NCI-H146 (cell line): ENCODE measurements around the gene TLCD5.

Experiments
- DNase-seq: peaks from one replicate; lab custom pipeline; 2025; lab: John Stamatoyannopoulos, UW

TLCD5 gene

DNA sequence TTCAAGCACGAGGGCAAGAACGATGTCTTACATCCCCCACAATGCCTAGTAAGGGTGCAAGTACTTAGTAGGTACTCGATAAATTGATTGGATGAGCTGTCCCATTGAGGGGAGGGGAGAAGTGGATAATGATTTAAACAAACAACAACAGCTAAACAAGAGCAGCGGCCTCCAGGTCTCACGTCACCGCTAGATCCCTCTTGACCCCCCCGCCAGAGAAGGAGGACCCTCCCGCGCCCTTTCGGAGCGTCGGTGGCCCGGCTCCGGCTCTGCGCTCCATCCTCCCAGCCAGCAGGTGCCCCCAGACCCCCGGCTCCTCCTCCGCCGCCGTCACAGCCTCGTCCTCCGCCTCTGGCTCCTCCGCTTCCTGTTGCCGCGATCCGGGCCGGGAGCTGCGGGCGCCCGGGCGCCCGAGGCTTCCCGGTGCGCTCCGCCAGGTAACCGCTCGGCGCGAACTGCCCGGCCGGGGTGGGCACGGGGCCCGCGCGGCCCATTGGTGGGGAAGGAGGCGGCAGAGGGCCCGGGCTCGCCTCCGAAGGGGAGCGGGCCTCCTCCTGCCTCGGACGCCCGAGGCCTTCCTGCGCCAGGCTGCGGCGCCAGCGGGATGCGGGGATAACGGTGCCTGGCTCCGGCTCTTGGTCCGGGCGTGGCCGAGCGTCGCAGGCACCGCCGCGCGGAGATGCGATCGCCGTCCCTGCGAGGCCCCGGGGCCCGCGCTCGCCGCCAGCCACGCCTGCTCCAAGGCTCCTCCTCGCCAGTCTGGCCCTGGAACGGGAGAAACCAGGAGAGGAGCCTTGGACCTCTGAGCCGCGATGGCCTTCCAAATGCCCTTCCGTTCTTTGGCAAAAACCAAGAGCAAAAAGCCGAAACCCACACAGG is at the start of gene TLCD5:
Gene TLCD5 (plus strand): TSS at position 368 of the 879 bp plus-strand sequence. CDS start 2,143 bp downstream, outside the sequence.
- peak; percentile 89 for DNase-seq

DNA sequence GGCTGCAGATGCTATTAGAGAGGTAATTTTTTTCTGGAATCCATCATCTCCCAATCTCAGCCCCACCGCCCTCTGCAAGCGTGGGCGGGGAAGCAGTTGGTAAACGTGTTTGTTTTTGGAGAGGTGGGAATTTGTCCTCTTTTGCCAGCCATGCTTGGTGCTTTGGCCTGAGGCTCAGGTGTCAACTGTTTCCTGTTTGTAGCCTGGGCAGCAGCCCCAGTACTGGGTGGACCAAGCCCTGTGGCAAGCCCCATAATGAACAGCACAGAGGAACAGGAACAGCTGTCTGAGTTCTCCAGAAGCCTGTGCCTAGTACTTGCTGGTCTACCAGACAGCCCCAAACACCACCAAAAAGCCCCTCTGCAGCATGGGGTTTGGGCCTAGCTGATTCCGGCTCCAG is 45.6 kb upstream of the TLCD5 start:
- DNase-seq = no peak

DNA sequence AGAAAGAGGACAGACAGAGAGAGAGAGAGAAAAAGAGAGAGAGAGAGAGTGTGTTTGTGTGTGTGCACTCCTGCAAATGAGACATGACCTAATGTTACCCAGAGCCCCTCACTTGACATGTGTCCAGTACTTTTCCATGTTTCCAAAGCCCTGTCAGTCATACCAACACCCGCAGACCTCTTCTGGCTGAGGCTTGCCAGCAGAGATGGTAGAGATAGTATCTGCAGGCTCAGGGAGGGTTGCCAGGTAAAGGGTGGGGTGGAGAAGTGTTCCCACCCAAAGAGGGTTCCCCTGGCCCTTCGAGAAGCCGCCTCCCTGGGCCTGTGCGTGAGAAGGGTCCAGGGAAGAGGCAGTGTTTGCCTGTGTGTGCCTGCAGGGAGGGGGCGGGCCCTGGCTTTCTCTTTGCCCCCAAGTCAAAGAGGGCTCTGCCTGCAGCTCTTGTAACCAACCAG is 44.5 kb upstream of the TLCD5 start:
- no peak for DNase-seq

DNA sequence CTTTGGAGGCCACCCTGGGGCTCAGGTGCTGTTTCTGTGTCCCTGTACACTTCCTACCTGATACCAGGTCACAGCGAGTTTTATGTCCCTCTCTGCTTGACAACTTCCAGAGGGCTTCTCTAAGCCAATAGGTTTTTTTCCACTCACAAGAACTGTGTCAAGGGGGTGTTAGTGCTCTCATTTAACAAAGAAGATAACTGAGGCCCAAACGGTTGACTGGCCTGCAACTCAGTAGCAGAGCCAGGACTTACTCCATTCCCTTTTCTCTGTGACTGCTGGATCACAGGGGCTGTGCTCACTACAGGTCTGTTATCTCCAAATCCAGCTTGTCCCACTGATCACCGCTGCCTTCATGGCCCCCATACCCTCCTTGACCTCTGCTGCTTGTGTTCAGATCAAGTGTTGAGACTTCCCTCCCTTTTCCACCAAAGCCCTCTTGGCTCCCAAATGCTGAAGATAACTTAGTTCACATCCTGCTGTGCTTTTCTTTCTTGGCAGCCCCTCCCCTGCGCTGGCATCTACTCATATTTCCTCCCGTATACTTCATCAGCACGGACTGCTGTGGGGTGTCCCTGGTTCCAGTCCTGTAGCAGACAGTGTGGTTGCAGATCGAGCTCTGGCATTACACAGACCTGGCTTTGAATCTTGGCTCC is 43.8 kb upstream of the TLCD5 start:
- no peak for DNase-seq

DNA sequence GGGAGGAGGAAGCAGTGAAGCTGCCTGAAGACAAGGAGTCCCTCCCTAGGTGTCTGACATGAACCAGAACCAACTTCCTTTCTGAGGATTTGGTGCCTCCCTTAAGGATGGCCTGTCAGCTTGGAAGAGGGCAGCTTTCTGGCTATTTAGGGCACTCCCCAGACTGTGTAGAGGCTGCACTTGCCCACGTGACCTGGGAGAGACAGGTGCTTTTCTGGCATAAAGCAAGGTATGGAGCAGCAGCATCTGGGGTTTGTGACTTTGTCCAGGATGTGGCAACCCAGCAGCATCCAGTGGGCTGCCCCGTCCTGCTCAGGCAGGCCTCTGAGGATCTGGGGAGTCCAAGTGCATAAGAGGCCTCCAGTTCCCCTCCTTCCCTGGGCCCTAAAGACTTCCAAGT is 42.0 kb upstream of the TLCD5 start:
- DNase-seq = no peak

DNA sequence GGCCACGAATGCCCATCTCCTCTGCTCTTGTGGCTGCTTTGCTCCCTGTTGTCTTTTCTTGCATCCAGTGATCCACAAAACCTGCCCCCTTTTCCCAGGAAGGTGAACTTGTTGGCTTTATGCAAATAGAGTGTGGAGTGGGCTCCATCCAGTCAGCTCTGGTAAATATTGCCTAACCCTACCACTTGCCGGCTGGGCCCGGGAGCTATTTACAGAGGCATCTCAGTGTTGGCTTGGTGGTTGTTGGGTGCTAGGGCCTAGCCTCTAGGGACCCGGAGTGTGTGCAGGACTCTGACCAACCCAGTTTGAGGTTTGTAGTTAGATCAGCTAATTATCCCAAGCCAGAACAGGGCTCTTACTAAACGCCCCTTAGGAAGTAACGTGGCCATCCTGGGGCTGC is 40.8 kb upstream of the TLCD5 start:
- no peak for DNase-seq

DNA sequence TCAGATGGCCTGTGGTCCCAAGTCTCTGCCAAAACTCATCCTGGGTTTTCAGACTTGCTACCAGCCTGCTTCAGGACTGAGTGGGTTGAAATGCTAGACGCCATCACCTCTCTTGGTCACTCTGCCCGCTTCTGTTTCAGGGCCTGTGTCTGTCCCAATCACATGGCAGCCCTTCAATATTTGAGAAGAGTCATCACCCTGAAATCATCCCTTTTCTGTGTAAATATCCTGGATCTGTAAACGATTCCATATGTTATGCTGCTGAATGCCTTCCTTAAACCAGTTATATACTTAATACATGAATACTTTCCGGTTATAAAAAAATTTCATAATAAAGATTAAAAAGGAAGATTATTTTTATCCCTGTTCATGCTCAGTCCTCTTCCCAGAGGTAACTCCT is 39.8 kb upstream of the TLCD5 start:
- DNase-seq = no peak

DNA sequence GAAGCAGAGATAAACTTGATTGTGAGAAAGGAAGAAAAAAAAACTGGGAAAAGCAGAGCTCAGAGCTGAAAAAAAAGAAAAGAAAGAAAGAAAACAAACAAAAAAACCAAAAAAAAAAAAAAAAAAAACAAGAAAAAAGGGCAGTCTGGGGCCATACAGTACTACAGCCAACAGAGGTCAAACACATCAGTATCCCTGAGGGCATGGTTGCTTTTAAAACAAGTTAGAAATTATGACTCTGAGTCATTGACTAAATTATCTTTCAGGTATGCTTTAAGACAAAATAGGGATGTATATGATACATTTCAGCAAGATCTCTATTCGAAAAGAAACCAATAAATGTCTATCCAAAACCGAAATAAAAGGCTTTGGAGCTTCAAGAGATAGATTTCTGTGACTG is 37.1 kb upstream of the TLCD5 start:
- no peak for DNase-seq

DNA sequence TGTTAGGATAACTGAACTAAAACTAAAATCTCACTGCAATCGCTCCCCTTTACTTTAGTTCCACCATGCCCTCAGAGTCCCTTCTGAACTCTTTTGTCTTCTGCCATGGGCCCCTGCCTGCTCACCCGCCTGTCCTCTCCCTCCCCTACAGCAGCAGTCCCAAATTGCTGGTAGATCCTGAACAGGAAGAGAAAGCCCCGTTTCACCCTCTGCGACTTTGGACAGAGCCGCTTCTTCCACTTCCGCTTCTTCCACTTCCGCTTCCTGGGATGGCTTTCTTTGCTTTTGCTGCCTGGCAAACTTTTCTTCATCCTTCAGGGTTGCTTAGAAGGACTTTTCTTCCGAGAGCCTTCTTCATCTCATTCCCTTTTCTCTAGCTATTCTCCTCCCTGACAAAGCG is 35.7 kb upstream of the TLCD5 start:
- no peak for DNase-seq

DNA sequence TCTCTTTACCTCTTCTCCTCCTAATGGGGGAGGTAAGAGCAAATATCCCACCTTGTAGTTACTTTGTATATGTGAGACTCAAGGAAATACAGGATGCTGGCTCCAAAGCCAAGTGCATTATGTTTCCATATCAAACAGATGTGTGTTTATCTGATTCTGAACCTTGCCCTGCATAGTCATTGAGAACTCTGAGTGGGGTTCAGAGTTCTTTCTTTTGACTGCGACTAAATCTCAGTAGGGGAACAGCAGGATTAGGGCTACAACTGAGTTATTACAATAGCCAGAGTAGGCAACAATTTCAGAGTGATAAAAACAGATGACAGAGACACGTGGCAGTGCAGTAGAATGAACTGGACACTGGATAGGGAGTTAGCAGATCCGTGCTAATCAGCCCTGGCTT is 34.1 kb upstream of the TLCD5 start:
- DNase-seq = no peak

DNA sequence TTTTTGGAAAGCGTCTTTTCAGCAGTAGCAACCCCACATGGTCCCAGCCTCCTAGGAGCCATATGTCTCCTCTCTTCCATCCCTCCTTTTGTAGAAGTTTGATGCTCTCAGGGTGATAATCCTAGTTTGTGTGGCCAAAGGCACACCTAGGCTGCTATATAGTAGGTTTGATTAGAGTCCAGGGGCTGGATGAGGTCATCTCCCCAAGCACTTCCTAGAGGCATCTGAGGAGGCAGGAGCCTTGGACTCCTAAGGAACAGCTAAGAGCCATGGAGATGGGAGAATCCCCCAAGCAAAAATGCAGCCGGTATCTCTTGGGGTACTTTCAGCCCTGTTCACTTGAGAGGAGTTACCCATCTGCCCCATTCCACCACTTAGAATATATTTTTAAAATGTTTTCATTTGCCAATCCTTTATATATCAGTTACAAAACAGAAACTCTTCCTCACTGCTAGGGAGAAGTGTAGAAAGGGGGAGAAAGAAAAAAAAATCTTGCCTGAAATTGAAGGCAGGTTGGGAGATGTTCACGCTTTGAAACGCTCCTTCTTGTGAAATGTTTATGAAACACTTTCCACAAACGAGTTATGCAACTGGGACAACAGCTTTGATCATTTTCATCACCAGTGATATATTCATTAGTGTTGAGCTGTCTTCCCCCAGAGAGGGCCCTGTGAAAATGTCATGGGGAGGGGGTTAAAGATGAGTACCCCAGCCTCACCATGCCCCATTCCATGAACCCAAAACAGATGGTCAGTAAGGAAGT is 31.9 kb upstream of the TLCD5 start:
- no peak for DNase-seq

DNA sequence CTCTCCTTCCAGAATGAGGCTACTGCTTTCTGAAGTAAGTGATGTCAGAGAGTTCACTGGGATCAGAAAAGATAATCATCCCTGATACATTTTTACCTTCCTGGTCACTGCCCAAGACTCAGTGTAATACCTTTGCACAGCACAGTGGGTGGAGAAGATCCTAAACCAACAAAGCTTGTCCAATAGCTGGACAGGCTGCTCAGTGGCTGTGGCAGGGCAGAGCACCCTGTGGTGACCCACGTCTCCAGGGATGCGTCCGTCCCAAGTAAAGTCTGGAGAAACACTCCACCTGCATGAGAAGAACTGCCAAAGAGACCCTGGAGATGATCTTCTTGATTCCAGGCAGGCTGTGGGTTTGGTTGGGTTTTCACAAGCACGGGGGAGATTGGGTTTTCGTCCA is 31.0 kb upstream of the TLCD5 start:
- no peak for DNase-seq

DNA sequence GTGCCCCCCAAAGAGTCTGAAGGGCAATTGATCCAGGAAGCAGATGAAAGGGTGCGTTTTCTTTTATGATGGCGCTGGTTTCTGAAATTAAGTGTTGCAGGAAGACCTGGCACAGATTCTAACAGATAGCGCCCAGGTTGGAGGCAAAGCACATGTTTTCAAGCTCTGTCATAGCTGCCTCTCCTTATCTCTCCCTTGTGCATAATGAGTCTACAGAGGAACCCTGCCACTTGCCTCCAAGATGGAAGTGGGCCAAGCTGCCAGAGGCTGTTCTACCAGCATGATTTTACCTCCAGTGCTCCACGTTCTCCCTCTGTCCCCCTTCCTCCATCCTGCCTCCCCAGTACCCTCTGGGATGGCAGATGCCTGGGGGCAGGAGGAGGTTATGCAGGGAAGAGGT is 30.0 kb upstream of the TLCD5 start:
- no peak for DNase-seq

DNA sequence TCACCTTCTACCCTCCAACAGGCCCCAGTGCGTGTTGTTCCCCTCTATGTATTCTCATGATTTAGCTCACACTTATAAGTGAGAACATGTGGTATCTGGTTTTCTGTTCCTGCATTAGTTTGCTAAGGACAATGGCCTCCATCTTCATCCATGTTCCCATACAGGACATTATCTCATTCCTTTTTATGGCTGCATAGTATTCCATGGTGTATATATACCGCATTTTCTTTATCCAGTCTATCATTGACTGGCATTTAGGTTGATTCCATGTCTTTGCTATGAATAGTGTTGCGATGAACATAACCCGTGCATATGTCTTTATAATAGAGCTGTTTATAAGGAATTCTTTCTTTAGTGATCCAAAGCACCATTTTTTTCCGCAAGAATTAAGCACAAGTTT is 28.5 kb upstream of the TLCD5 start:
- DNase-seq = no peak

DNA sequence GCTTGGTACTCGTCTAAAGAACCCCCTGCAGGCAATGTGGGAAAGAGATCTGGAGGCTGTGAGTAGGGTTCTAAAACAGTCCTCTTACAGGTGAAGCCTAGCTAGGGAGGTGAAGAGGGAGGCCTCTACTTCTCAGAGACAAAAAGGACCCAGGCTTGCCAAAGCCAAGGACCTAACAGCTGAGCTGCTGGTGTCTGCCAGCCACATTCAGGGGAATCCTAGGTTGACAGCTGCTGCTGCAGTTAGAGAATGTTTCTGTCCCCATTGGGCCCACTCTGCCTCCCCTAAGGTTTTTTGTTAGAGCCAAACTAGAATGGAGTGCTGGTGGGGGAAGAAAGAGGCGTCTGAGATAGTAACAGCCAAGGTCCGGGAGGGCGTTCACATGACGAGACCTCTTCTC is 26.6 kb upstream of the TLCD5 start:
- DNase-seq = no peak

DNA sequence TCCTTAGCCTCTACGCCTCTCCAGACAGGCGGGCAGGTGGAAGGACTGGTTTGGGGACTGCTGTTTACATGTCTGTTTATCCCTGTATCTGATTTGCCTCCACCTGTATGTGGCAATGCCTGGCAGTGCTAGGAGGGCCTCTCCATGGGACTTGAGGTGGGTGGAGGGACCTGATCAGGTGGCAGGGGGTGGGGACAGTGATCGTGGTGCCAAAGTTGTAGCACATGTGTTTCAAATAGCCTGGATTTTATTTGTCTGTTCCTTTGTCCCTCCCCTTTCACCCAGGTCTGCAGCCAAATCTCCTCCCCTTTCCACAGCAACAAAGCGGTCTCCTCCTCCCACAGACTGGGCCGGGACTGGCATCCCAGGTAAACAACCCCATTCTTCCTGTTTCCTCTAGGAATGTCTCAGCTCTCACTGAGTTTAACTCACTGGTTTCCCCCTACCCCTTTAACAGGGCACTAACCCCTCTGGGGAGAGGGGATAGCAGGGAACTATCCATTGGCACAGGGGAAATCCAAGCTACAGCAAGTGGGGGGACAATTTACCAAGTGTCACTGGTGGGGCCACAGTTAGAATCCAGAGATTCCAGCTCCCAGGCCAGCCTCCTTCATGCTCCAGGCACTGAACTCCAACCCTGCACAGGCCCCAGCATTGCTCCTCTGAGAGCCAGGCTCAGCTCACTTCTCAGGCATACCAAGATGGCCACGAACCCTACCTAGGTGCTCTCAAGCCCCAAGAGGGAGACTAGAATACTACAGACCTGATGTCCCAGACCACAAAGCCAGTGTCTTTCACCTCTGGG is 22.9 kb upstream of the TLCD5 start:
- DNase-seq = no peak

DNA sequence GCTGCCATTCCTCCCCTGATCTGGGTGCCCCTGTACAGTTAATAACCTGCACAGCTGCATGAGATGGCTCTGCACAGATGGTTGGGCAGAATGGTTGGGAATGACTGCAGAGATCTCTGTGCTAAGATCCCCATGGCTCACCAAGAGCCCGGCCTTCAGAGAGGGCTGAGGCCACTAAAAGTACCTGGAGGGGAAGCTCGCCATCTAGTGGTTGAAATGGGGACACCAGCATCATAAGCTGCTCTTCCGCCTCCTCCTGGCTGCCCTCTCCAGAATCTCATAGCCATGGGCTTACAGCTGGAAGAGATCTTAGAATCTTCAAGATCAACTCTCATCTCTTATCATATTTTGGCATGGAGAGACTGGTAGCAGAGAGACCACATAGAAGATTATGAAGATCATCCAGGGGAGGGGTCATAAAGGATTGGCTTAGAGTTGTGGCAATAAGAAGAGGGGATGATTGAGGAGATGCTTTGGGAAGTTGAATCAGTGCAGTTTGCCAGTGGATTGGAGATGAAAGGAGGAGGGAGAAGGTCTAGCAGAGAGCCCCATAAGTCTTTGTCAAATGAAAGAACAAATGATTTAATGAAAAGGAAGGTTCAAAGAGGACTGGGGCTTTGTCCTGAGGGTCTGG is 22.0 kb upstream of the TLCD5 start:
- DNase-seq = peak; percentile 67

DNA sequence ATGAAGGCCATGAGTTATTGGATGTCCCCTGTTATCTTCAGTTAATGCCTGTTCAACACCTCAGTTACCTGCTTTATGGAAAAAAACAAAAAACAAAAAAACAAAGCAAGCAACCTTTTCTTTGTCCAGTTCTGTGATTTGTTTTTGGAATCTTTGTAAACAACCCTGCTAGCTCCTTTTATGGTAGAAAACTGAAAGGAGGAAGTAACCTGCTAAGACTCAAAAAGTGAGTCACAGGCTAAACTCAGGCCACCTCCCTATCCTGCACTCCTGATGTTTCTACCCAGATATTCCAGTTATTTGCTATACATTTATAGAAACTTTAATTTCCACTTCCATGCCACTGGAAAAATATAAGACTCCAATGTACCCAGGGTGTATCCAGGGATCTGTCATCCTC is 20.6 kb upstream of the TLCD5 start:
- DNase-seq = no peak

DNA sequence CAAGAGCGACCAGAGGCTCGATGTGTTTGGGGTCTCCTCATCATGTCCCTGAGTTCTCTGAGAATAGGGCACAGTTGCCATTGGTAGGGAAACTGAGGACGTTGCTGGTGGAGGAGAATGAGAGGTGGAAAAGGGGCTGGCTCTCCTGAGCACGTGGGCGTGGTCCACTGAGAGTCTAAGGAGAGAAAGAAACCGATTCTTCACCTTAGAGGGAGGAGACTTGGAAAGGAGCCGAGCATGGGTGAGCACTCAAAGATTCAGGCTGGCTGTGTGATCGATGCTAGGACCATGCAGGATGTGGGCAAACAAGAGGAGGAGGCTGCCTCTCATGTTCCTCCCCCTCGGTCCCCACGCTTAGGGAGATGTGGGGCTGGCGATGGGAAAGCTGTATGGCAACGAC is 19.8 kb upstream of the TLCD5 start:
- DNase-seq = no peak

DNA sequence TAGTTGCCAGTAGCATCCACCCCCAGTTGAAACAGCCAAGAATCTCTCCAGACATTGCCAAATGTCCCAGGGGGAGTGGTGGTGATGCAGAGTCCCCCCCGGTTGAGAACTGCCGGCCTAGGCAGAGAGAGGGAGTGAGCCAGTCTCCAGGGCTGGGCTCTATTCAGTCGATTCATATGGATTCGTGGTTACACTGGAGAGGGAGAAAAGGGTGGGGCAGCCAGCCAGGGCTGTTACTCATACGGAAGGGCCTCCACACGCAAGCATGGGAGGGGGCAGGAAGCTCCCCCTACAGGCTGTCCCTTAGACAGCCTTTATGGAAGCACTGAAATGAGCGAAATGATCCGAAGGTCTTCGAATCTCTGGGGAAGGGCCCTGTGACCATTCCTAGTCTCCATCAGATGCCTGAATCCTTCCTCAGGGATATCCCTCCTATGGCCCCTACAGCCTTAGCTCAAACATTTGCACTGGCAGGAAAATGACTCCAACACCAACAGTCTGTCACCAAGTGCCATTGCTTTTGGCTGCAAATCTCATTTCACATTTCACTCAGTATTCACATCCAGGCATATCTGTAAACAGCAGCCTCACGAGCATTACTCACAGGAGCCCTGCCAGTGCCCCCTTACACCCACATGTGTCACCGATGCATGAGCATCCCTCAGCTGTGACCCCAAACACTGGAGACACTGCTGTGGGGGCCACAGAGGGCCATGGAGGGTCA is 18.4 kb upstream of the TLCD5 start:
- DNase-seq = no peak

DNA sequence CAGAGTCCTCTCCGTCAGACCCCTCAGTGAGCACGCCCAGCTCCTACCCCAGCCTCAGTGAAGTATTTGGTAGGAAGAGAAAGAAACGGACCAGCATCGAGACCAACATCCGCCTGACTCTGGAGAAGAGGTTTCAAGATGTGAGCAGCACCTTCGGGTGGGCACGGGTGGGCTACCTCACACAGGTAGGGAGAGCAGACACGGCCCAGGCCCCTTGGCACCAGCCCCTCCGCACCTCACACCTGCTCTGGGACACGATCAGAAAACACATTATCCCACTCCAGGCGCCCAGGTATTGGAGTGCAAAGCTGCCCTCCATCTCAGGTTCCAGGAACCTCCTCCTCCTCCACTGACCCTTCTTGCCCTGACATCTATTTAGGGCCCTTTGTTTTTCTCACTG is 17.6 kb upstream of the TLCD5 start:
- DNase-seq = no peak
